PC-3 (cell line): ENCODE results near the gene LRRC10B. TPM values are rescaled to one million over a fixed set of nuclear protein-coding genes. Genes with fewer than 3 reads are reported as not detected.

ENCODE experiments used
- ATAC-seq: fragments of 200-7000 bp; cut with Tn5 transposase; 2 replicates; pipeline ENCODE4 v1.9.1; 2020; ENCODE audit warnings: mild to moderate bottlenecking, moderate library complexity
- BruUV-seq: library from RNA; stranded (reverse); fragments of 400-500 nt; replicated peaks from 2 replicates; lab custom pipeline; 2021; lab: Mats Ljungman, UMichigan
- CTCF ChIA-PET: fragments of 300-600 bp; sonication (Branson Sonifier 250); formaldehyde crosslinking; loops from one replicate; lab custom pipeline; 2022; ENCODE audit warnings: antibody characterized with exemption; lab: Charles Lee
- POLR2A ChIA-PET: fragments of 300-600 bp; sonication (Branson Sonifier 250); formaldehyde crosslinking; loops from one replicate; lab custom pipeline; 2022; ENCODE audit warnings: antibody characterized with exemption; ENCODE audit not compliant: unreplicated experiment; lab: Charles Lee
- DNase-seq: peaks from one replicate; pipeline ENCODE4 v3.0.0-alpha.2; 2015
- H2AFZ ChIP-seq: fragments of 300-600 bp; sonication (generic); 2 replicates; pipeline ENCODE4 v1.6.0; 2016; ENCODE audit warnings: antibody characterized with exemption, low read length
- H3F3A ChIP-seq: fragments of 300-600 bp; sonication (generic); one replicate; pipeline ENCODE4 v1.6.0; 2017; ENCODE audit warnings: antibody characterized with exemption, low read length, control low read depth, mild to moderate bottlenecking; ENCODE audit not compliant: unreplicated experiment
- H3K27ac ChIP-seq: fragments of 300-600 bp; sonication (generic); 2 replicates; pipeline ENCODE4 v1.5.1; 2016; ENCODE audit warnings: mild to moderate bottlenecking, low read length
- H3K27me3 ChIP-seq: fragments of 300-600 bp; sonication (generic); 2 replicates; pipeline ENCODE4 v1.6.1; 2016; ENCODE audit warnings: low read length, mixed read lengths
- H3K36me3 ChIP-seq: fragments of 300-600 bp; sonication (generic); 2 replicates; pipeline ENCODE4 v1.6.1; 2016; ENCODE audit warnings: low read depth, mixed run types, low read length, mixed read lengths
- H3K4me1 ChIP-seq: fragments of 300-600 bp; sonication (generic); 2 replicates; pipeline ENCODE4 v1.5.1; 2016; ENCODE audit warnings: low read length; ENCODE audit not compliant: insufficient read depth
- H3K4me2 ChIP-seq: fragments of 300-600 bp; sonication (generic); 2 replicates; pipeline ENCODE4 v1.6.0; 2016; ENCODE audit warnings: low read length
- H3K4me3 ChIP-seq: fragments of 300-600 bp; sonication (generic); 2 replicates; pipeline ENCODE4 v1.5.1; 2016; ENCODE audit warnings: mild to moderate bottlenecking, low read length, mixed read lengths
- H3K79me2 ChIP-seq: fragments of 300-600 bp; sonication (generic); 2 replicates; pipeline ENCODE4 v1.6.1; 2017; ENCODE audit warnings: low read length, mixed read lengths
- H3K9ac ChIP-seq: fragments of 300-600 bp; sonication (generic); 2 replicates; pipeline ENCODE4 v1.6.0; 2016; ENCODE audit warnings: mild to moderate bottlenecking, low read length
- H3K9me2 ChIP-seq: fragments of 300-600 bp; sonication (generic); replicated peaks from 2 replicates; pipeline ENCODE4 v1.6.1; 2016; ENCODE audit warnings: mixed run types, low read length, mixed read lengths
- H3K9me3 ChIP-seq: fragments of 300-600 bp; sonication (generic); 2 replicates; pipeline ENCODE4 v1.6.1; 2016; ENCODE audit warnings: low read length, mixed read lengths
- H4K20me1 ChIP-seq: fragments of 300-600 bp; sonication (generic); 2 replicates; pipeline ENCODE4 v1.6.1; 2016; ENCODE audit warnings: low read length, mixed read lengths
- CTCF ChIP-seq: fragments of 300-600 bp; sonication (generic); conservative IDR thresholded peaks from 2 replicates; pipeline ENCODE4 v1.5.1; 2017; ENCODE audit warnings: antibody characterized with exemption, low read depth, mild to moderate bottlenecking, low read length
- EZH2 ChIP-seq: fragments of 300-600 bp; sonication (generic); IDR thresholded peaks from one replicate; pipeline ENCODE4 v1.6.1; 2017; ENCODE audit warnings: antibody characterized with exemption, mild to moderate bottlenecking, low read length; ENCODE audit not compliant: unreplicated experiment
- EZH2phosphoT487 ChIP-seq: fragments of 300-600 bp; sonication (generic); IDR thresholded peaks from 2 replicates; pipeline ENCODE4 v1.6.1; 2018; ENCODE audit warnings: mild to moderate bottlenecking, antibody characterized with exemption, low read length, borderline replicate concordance
- intact Hi-C: fragments of 100-400 bp; cut with micrococcal nuclease; formaldehyde crosslinking; loops from 2 replicates; pipeline ENCODE4 v1.9.0; 2023
- total RNA-seq: library from RNA; depleted of rRNA; stranded (reverse); fragments of >200 nt; gene quantifications from 2 replicates; pipeline ENCODE4 v1.2.3, GENCODE V29; 2014

Gene LRRC10B
- total RNA-seq, 1 experiment from 2014 or later: 0.55 TPM

- no TSS peak for BruUV-seq
- no peak overlapping the region for H3K27ac ChIP-seq
- H2AFZ ChIP-seq: no peak overlapping the region
- CTCF ChIA-PET: no interaction called here
- no peaks in the 10 kb centered on the region for H3K27me3 ChIP-seq
- no peaks in the 10 kb centered on the region for H3K9me2 ChIP-seq
- no peak overlapping the region for H3K9ac ChIP-seq
- peaks cover 9% of the 10 kb centered on the region for H3K4me1 ChIP-seq
- no peaks in the 10 kb centered on the region for H3F3A ChIP-seq
- intact Hi-C loops: no loop called here
- no peak for DNase-seq
- no peaks in the 10 kb centered on the region for H3K36me3 ChIP-seq
- ATAC-seq: no peak
- no peak overlapping the region for H3K4me3 ChIP-seq
- no peaks in the 10 kb centered on the region for H4K20me1 ChIP-seq
- no peaks in the 10 kb centered on the region for H3K9me3 ChIP-seq
- no peaks in the 10 kb centered on the region for H3K79me2 ChIP-seq
- H3K4me2 ChIP-seq: no peak overlapping the region
- POLR2A ChIA-PET: no interaction called here
- TF ChIP-seq EZH2 (no peak), CTCF (no peak)
Measured at GRCh38 chr11:61528114-61528513, 19.6 kb downstream of the LRRC10B start.

- Histone ChIP-seq H3F3A (no peaks in the 10 kb centered on the region), H4K20me1 (no peaks in the 10 kb centered on the region), H2AFZ (no peak overlapping the region), H3K27me3 (no peaks in the 10 kb centered on the region), H3K4me1 (peaks cover 10% of the 10 kb centered on the region), H3K79me2 (no peaks in the 10 kb centered on the region), H3K9me3 (no peaks in the 10 kb centered on the region), H3K36me3 (no peaks in the 10 kb centered on the region), H3K9me2 (no peaks in the 10 kb centered on the region), H3K4me2 (no peak overlapping the region), H3K27ac (no peak overlapping the region), H3K9ac (no peak overlapping the region), H3K4me3 (no peak overlapping the region)
- DNase-seq: no peak
- POLR2A ChIA-PET: no interaction called here
- no peak for ATAC-seq
- CTCF ChIA-PET: no interaction called here
- BruUV-seq: no TSS peak
- intact Hi-C loops: loop anchor here (5.0 kb wide), 1 partner anchor 98 kb away; no protein-coding TSS in a partner anchor
- TF ChIP-seq CTCF: no peak
- no peak for TF ChIP-seq EZH2phosphoT487
- TF ChIP-seq EZH2: no peak
Measured at GRCh38 chr11:61529537-61530225, 21.1 kb downstream of the LRRC10B start.

- ChIA-PET CTCF (interaction anchor here (1.0 to 1.1 kb wide), 2 partner anchors 10 to 16 kb away, joined by 3 to 4 read pairs; no protein-coding TSS in a partner anchor), POLR2A (no interaction called here)
- BruUV-seq: no TSS peak
- intact Hi-C loops: loop anchor here (5.0 kb wide), 1 partner anchor 96 kb away; no protein-coding TSS in a partner anchor
- H3K9ac ChIP-seq: no peak overlapping the region
- DNase-seq (no peak), ATAC-seq (no peak)
- no peaks in the 10 kb centered on the region for H3K36me3 ChIP-seq
- no peaks in the 10 kb centered on the region for H3K79me2 ChIP-seq
- H3F3A ChIP-seq: no peaks in the 10 kb centered on the region
- H3K9me2 ChIP-seq: no peaks in the 10 kb centered on the region
- no peak overlapping the region for H3K27ac ChIP-seq
- H3K4me3 ChIP-seq: no peak overlapping the region
- no peaks in the 10 kb centered on the region for H3K9me3 ChIP-seq
- TF ChIP-seq EZH2 (no peak), EZH2phosphoT487 (no peak), CTCF (no peak)
- peaks cover 10% of the 10 kb centered on the region for H3K4me1 ChIP-seq
- H4K20me1 ChIP-seq: no peaks in the 10 kb centered on the region
- no peak overlapping the region for H2AFZ ChIP-seq
- H3K27me3 ChIP-seq: no peaks in the 10 kb centered on the region
- no peak overlapping the region for H3K4me2 ChIP-seq
Measured at GRCh38 chr11:61531044-61531443, 22.5 kb downstream of the LRRC10B start.
